ENCODE data around the gene NOS1AP.

The NOS1AP gene

GRCh38 chr1:162281426-162281825 is 211.9 kb downstream of the NOS1AP start:
- Histone ChIP-seq H3K27ac (ENCODE audit: low read depth, low read length) (no peak overlapping the region), H3K79me2 (ENCODE audit: control insufficient read depth, low read length) (no peaks in the 10 kb centered on the region), H3K9me3 (ENCODE audit: control insufficient read depth, insufficient read depth, low read length) (no peaks in the 10 kb centered on the region), H3F3A (ENCODE audit: control insufficient read depth, insufficient read depth) (no peaks in the 10 kb centered on the region), H3K27me3 (ENCODE audit: control insufficient read depth, low read length) (peaks cover 5% of the 10 kb centered on the region; the same call in 1 of the 2 replicates), H4K20me1 (ENCODE audit: control insufficient read depth, insufficient read depth, low read depth, low read length) (no peaks in the 10 kb centered on the region), H3K4me3 (ENCODE audit: low read length) (no peak overlapping the region), H3K9me2 (replicated peaks; ENCODE audit: control insufficient read depth, low read length) (no peaks in the 10 kb centered on the region), H3K4me1 (ENCODE audit: control insufficient read depth, low read length) (no peaks in the 10 kb centered on the region), H3K4me2 (ENCODE audit: low read length) (no peak overlapping the region), H3K36me3 (ENCODE audit: control insufficient read depth, low read length) (no peaks in the 10 kb centered on the region)
- TF ChIP-seq EZH2phosphoT487 (IDR thresholded peaks at IDR 0.05; ENCODE audit: borderline replicate concordance, low read length) (no peak), CTCF (IDR thresholded peaks at IDR 0.05; ENCODE audit: low read depth, low read length, poor library complexity, severe bottlenecking) (no peak)

GRCh38 chr1:162283657-162284056 is 214.2 kb downstream of the NOS1AP start:
- no peaks in the 10 kb centered on the region for H3K9me2 ChIP-seq (replicated peaks; ENCODE audit: control insufficient read depth, low read length)
- H3K9me3 ChIP-seq (ENCODE audit: control insufficient read depth, insufficient read depth, low read length): no peaks in the 10 kb centered on the region
- H4K20me1 ChIP-seq (ENCODE audit: control insufficient read depth, insufficient read depth, low read depth, low read length): no peaks in the 10 kb centered on the region
- no peaks in the 10 kb centered on the region for H3K4me1 ChIP-seq (ENCODE audit: control insufficient read depth, low read length)
- H3F3A ChIP-seq (ENCODE audit: control insufficient read depth, insufficient read depth): no peaks in the 10 kb centered on the region
- no peak overlapping the region for H3K4me2 ChIP-seq (ENCODE audit: low read length)
- no peaks in the 10 kb centered on the region for H3K79me2 ChIP-seq (ENCODE audit: control insufficient read depth, low read length)
- no peak overlapping the region for H3K4me3 ChIP-seq (ENCODE audit: low read length)
- H3K27me3 ChIP-seq (ENCODE audit: control insufficient read depth, low read length): peaks cover 5% of the 10 kb centered on the region; the same call in 1 of the 2 replicates
- TF ChIP-seq CTCF (IDR thresholded peaks at IDR 0.05; ENCODE audit: low read depth, low read length, poor library complexity, severe bottlenecking): no peak
- TF ChIP-seq EZH2phosphoT487 (IDR thresholded peaks at IDR 0.05; ENCODE audit: borderline replicate concordance, low read length): no peak
- no peaks in the 10 kb centered on the region for H3K36me3 ChIP-seq (ENCODE audit: control insufficient read depth, low read length)
- H3K27ac ChIP-seq (ENCODE audit: low read depth, low read length): no peak overlapping the region

- Histone ChIP-seq H3K27me3 (ENCODE audit: control insufficient read depth, low read length) (peaks cover 5% of the 10 kb centered on the region; the same call in 1 of the 2 replicates), H3K4me2 (ENCODE audit: low read length) (no peak overlapping the region)
Observed at GRCh38 chr1:162284206-162284955, 214.9 kb downstream of the NOS1AP start.

More at GRCh38 chr1:162284206-162284955, 214.9 kb downstream of the NOS1AP start:
- no peaks in the 10 kb centered on the region for H4K20me1 ChIP-seq (ENCODE audit: control insufficient read depth, insufficient read depth, low read depth, low read length)
- H3K4me1 ChIP-seq (ENCODE audit: control insufficient read depth, low read length): no peaks in the 10 kb centered on the region
- no peak overlapping the region for H3K27ac ChIP-seq (ENCODE audit: low read depth, low read length)
- H3F3A ChIP-seq (ENCODE audit: control insufficient read depth, insufficient read depth): no peaks in the 10 kb centered on the region
- no peaks in the 10 kb centered on the region for H3K79me2 ChIP-seq (ENCODE audit: control insufficient read depth, low read length)
- H3K4me3 ChIP-seq (ENCODE audit: low read length): no peak overlapping the region
- H3K36me3 ChIP-seq (ENCODE audit: control insufficient read depth, low read length): no peaks in the 10 kb centered on the region
- H3K9me3 ChIP-seq (ENCODE audit: control insufficient read depth, insufficient read depth, low read length): no peaks in the 10 kb centered on the region
- no peaks in the 10 kb centered on the region for H3K9me2 ChIP-seq (replicated peaks; ENCODE audit: control insufficient read depth, low read length)
- TF ChIP-seq EZH2phosphoT487 (IDR thresholded peaks at IDR 0.05; ENCODE audit: borderline replicate concordance, low read length): no peak
- TF ChIP-seq CTCF (IDR thresholded peaks at IDR 0.05; ENCODE audit: low read depth, low read length, poor library complexity, severe bottlenecking): no peak

Data from DOHH2 (cell line).